SKM-1 (cell line): ENCODE measurements around the gene IL4.

Experiments used
- DNase-seq: peaks from one replicate; lab custom pipeline; 2025; ENCODE audit not compliant: unreplicated experiment; lab: John Stamatoyannopoulos, UW

The IL4 gene

GRCh38 chr5:132657676-132658380 lies 16.0 kb upstream of the IL4 start, which contains the start of gene IL13:
IL13 (plus strand) TSS chr5:132658173; CDS start chr5:132658187, 14 bp downstream.
- DNase-seq = no peak

- DNase-seq = no peak
These were observed 15.1 kb upstream of the IL4 start for GRCh38 chr5:132658381-132659302.

- DNase-seq = no peak
These were observed 13.9 kb upstream of the IL4 start for GRCh38 chr5:132659598-132660493.

GRCh38 chr5:132661231-132662003 lies 12.4 kb upstream of the IL4 start:
- no peak for DNase-seq

- DNase-seq = no peak
These were observed 11.8 kb upstream of the IL4 start for GRCh38 chr5:132662004-132662401.

- DNase-seq = no peak
These were observed 10.6 kb upstream of the IL4 start for GRCh38 chr5:132662925-132663770.

GRCh38 chr5:132663771-132664695 lies 9.8 kb upstream of the IL4 start:
- no peak for DNase-seq

GRCh38 chr5:132664696-132665209 lies 9.0 kb upstream of the IL4 start:
- no peak for DNase-seq

GRCh38 chr5:132665574-132666080 lies 8.2 kb upstream of the IL4 start:
- no peak for DNase-seq

- DNase-seq = no peak
These were observed 7.3 kb upstream of the IL4 start for GRCh38 chr5:132666310-132667123.

GRCh38 chr5:132667309-132667708 lies 6.5 kb upstream of the IL4 start:
- no peak for DNase-seq

GRCh38 chr5:132667761-132668705 lies 5.8 kb upstream of the IL4 start:
- DNase-seq = no peak

GRCh38 chr5:132668706-132669454 lies 4.9 kb upstream of the IL4 start:
- no peak for DNase-seq

- no peak for DNase-seq
These were observed 4.4 kb upstream of the IL4 start for GRCh38 chr5:132669455-132669820.
